Effector CD8-positive, alpha-beta T cell (primary cell): ENCODE data around the gene LIPM.

Experiments
- DNase-seq: peaks from one replicate; lab custom pipeline; 2025; lab: John Stamatoyannopoulos, UW
- total RNA-seq, 4 experiments: gene quantifications; one replicate each; lab custom pipeline; 2026; lab: John Stamatoyannopoulos, UW

Gene LIPM, protein sequence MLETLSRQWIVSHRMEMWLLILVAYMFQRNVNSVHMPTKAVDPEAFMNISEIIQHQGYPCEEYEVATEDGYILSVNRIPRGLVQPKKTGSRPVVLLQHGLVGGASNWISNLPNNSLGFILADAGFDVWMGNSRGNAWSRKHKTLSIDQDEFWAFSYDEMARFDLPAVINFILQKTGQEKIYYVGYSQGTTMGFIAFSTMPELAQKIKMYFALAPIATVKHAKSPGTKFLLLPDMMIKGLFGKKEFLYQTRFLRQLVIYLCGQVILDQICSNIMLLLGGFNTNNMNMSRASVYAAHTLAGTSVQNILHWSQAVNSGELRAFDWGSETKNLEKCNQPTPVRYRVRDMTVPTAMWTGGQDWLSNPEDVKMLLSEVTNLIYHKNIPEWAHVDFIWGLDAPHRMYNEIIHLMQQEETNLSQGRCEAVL
- total RNA-seq, result 0 reads per million in 4 experiments

GRCh38 chr10:88802523-88803285, at the start of gene LIPM:
Gene LIPM, plus strand, starts transcription at chr10:88802730. Its CDS starts 167 bp downstream, at chr10:88802897.
- no peak for DNase-seq

- no peak for DNase-seq
These were observed 48.2 kb upstream of the LIPM start for GRCh38 chr10:88754287-88754686.

- DNase-seq, result no peak
These were observed 46.8 kb upstream of the LIPM start for GRCh38 chr10:88755753-88756152.

- no peak for DNase-seq
These were observed 45.9 kb upstream of the LIPM start for GRCh38 chr10:88756660-88757059.

DNA sequence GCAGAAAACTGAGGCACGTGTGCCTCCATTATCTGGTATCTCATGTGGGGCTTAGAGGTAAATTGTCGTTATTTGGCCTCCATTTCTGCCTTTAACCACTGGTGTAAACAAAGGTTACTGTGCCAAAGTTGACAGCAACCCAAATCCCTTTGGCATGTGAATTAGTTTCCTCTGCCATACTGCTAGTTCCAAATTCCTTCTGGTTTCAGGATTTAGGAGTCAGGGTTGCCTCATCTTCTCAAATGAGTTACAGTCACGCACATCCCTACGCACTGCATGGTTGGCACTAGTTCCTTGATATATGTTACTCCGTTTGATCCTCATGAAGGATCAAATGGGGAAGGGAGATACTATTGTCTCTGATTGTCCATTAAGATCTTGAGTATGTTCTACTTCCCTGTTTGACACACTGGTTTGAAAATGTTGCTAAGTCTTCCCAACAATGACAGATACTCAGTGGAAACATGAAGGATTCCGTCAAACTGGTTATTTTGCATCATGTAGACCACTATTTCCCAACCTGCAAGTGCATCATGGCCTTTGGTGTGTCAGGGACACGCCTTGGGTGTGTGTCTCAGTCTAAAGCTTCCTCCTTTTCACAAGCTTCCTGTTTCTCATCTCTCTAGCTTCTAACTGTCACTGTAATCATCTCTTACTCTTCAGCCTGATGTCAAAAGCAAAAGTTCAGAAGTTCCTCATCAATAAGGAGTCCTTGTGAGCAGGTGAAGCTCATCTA, 43.0 kb upstream of the LIPM start, which contains the start of gene LIPN:
TSS of gene LIPN (plus strand) at position 655 of the 736 bp plus-strand sequence. CDS start 1,386 bp downstream, outside the sequence.
- DNase-seq, result no peak

DNA sequence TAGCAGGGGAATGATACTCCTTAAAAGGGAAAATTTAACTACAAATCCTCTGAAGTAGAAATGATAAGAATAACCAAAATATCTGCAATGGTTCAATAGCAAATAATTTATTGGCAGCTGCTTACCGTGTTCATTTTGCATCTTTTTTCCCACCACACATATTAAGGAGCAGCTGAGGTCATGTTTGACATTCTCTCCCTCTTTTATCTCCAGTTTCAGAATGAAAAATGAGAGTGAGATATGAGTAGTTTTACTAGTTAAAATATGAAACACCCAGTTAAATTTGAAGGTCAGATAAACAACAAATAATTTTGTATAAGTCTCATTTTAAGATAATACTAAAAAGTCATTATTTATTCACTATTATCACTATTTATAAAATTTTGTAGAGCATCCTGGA, 39.6 kb upstream of the LIPM start:
- no peak for DNase-seq

DNA sequence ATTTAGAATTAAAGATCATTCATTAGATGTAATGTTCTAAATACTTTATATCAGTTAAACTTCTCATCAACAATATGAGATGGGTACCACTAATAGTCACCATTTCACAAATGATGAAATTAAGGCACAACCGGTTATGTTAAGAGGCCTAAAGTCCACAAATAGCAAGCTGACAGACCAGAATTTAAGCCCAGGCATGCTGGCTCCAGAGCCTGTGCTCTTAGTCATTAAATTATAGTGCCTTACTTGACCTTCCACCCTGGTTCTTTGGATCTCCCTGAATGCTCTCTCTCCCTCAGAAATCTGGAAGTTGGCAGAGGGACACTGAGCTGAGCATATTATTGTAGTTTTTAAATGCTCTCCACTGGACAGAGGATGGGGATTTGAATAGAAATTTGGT, 39.1 kb upstream of the LIPM start:
- no peak for DNase-seq

DNA sequence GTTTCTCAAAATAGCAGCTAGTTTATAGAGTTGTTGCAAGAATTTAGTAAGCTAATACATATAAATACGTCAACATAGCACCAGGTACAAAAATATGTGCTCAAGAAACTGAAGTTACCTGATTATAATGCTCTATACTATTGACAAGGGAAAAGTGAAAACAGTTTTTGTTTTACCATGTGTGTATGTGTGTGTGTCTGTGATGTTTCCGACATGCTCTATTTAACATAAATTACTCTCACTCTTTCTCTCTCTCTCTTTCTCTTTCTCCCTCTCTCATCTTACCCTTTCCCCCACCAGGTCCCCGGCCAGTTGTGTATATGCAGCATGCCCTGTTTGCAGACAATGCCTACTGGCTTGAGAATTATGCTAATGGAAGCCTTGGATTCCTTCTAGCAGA, 38.4 kb upstream of the LIPM start:
- DNase-seq, result no peak

GRCh38 chr10:88765816-88766215, 36.7 kb upstream of the LIPM start:
- DNase-seq, result no peak

- DNase-seq, result no peak
These were observed 33.1 kb upstream of the LIPM start for GRCh38 chr10:88769384-88769783.

DNA sequence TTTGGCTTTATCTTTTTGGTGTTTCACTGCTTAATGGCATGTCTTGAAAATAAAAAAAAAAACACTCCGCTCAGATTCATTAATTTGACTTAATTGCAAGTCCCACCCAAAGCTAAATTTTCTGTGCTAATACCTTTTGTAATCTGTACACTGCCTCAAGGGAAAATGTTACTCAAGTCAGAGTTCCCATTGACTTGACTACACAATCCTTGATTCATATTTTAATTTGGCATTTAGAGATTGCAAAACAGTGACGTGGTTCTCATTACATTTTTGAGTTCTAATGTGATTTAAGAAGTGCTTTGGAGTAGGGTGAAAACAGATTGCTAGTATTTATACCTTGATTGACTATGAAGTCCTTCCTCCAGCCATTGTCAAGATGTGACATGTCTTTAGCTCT, 21.3 kb upstream of the LIPM start:
- DNase-seq, result no peak

GRCh38 chr10:88782222-88782621, 20.3 kb upstream of the LIPM start:
- no peak for DNase-seq

DNA sequence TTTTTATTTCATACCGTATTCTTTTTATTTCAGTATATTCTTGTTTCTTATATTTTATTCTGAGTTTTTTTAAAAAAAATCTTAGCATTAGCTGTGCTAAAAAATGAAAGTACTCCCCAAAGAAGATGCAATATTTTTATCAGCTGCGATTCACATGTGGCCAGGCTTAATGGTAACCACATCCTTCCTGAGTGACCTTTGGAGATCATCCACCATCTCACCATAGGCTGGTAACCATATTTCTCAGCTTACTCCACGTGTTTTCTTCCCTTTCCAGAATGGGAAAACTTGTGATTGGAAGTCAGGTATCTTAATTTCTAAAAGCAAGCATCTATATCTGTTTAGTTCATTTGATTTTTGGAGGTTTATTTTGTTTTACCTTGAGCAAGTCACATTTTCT, 18.8 kb upstream of the LIPM start:
- no peak for DNase-seq

- DNase-seq, result no peak
These were observed 16.3 kb upstream of the LIPM start for GRCh38 chr10:88786032-88786770.

GRCh38 chr10:88787463-88787862, 15.1 kb upstream of the LIPM start:
- DNase-seq, result no peak

DNA sequence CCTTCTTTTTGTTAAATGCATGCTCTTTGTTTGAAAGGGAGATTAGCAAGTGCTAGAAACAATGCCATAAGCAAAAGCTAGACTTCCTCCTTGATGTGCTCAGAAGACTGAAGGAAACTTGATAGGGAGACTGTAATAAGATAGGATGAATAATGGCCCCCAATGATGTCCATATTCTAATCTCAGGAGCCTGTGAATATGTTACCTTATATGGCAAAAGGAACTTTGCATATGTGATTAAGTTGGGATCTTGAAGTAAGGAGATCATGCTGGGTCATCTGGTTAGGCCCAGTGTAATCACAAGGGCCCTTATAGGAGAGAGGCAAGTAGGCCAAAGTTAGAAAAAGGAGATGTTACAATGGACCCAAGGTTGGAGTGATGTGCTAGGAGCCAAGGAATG, 13.6 kb upstream of the LIPM start:
- DNase-seq, result no peak

DNA sequence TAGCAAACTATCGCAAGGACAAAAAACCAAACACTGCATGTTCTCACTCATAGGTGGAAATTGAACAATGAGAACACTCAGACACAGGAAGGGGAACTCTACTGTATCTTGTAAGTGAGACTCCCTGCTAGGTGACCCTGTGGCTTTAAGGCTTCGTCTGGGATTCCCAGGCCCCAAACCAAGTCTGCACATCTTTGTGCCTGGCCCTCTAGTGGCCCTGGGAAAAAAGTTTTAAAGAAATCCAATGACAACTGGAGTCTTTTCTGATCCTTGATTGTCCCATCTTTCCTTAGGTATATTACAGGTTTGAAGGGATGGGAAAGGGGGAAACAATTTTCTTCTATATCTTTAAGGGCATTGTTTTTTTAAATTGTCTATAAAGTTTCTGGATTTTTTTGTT, 10.6 kb upstream of the LIPM start:
- DNase-seq, result no peak

DNA sequence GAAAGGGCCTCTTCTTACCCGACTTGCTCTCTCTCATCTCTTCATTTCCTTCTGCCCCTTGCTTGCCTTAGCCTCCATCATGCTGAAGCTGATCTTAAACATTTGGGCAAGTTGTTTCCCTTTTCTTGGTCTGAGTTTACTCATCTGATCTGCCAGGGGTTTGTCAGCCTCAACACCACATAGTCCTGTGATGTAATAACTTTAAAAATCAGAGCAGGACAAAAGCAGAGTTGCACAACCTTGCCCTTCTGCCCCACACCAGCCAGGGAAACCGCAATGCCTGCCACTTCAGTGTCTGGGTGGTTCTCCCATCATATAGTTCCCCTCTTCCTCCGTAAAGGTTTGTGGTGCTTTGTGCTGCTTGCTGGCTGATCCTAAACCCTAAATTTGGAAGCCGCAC, 9.9 kb upstream of the LIPM start:
- DNase-seq, result no peak

DNA sequence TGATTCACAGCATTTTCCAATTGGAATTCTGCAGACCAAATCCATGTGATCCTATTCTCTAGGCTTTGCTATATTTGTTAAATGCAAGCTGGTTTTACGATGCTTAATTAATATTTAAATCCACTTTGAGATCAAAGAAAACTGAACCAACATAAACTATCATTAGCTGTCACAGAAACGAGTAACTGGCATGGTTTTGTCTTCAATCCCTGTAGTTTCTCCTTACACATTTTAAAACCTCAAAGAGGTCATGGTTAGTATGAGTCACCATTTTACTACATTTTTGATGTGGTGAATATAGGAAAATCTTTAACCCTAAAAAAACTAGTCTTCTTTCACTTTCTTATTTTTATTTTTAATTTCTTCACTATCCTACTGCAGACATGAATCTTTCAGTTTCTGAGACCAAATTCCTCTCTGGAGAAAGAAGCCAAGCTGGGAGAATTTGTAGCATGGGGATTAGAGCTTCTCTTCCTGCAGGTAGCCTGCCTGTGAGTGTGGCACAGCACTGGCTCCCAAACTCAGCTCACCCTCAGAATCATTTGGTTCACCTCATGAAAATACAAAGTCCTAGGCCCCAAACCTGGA, 8.7 kb upstream of the LIPM start:
- no peak for DNase-seq

- DNase-seq, result no peak
These were observed 7.8 kb upstream of the LIPM start for GRCh38 chr10:88794731-88795130.
